IPS DF 6.9 (cell line): ENCODE measurements around the gene DYRK2.

Source experiments
- DNase-seq: peaks from one replicate; pipeline ENCODE4 v3.0.0-alpha.2; 2013; ENCODE audit warnings: low read depth, low spot score
- H3K27ac ChIP-seq: one replicate; pipeline ENCODE4 v1.5.1; 2013; ENCODE audit warnings: low read length, control low read depth
- H3K27me3 ChIP-seq: 2 replicates; pipeline ENCODE4 v1.6.1; 2013; ENCODE audit warnings: mild to moderate bottlenecking, low read length; ENCODE audit not compliant: control insufficient read depth, insufficient read depth
- H3K36me3 ChIP-seq: 2 replicates; pipeline ENCODE4 v1.6.1; 2013; ENCODE audit warnings: low read length; ENCODE audit not compliant: control insufficient read depth, insufficient read depth
- H3K4me1 ChIP-seq: 2 replicates; pipeline ENCODE4 v1.6.1; 2013; ENCODE audit warnings: low read length; ENCODE audit not compliant: control insufficient read depth, insufficient read depth
- H3K4me3 ChIP-seq: 2 replicates; pipeline ENCODE4 v1.5.1; 2013; ENCODE audit warnings: mild to moderate bottlenecking, low read length
- H3K9me3 ChIP-seq: 2 replicates; pipeline ENCODE4 v1.6.1; 2013; ENCODE audit warnings: low read length, inconsistent platforms; ENCODE audit not compliant: control insufficient read depth, insufficient read depth
- WGBS: extraction: QIAGEN DNeasy Blood & Tissue Kit; methylation state at CpG from one replicate; pipeline ENCODE4 v1.1.7; 2013; ENCODE audit warnings: mixed read lengths, missing lambda C conversion rate; ENCODE audit not compliant: insufficient read length, insufficient coverage; 5-methylcytosine and 5-hydroxymethylcytosine counted together

The DYRK2 gene

DNA sequence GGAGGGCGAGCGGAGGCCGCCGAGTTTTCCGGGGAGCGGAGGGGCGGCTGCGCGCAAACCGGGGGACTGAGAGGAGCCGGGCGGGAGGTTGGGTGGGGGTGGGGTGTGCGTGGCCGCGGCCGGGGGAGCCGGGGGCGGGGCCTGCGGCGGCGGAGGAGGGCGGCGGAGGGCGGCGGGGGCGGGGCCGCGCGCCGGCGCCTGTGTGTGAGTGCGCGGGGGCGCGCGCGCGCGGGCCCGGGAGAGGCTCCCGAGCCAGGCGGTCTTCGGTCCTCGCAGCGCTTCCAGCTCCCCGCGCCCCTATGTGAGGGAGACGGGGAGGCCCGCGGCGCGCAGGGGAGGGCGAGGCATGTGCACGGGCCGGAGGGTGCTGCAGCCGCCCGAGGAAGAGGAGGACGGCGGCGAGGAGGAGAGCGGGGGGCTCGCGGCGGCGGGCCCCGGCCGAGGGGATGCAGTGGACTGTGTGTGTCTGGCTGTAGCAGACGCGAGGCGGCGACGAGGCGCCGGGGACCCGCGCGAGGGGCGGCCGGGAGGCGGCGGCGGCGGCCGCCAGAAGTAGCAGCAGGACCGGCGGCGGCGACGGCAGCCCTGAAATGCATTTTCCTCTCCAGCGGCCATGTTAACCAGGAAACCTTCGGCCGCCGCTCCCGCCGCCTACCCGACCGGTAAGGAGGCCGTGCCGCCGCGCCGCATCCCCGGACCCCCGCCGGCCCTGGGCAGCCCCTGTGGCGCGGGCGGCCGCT lies at the start of gene DYRK2:
DYRK2 (plus strand) TSS at position 225 of the 740 bp plus-strand sequence; CDS start at position 614, 389 bp downstream.
- Histone ChIP-seq H3K4me1 (peaks cover 4% of the 10 kb centered on the region; the same call in 1 of the 2 replicates), H3K36me3 (no peaks in the 10 kb centered on the region; the same call in 1 of the 2 replicates), H3K27me3 (no peaks in the 10 kb centered on the region), H3K27ac (no peak within 1 kb of the TSS), H3K4me3 (peak within 1 kb of the TSS; percentile 98), H3K9me3 (no peaks in the 10 kb centered on the region)
- DNase-seq = no peak
- no CpG with 5 or more reads among the region's 109 CpGs for WGBS

DNA sequence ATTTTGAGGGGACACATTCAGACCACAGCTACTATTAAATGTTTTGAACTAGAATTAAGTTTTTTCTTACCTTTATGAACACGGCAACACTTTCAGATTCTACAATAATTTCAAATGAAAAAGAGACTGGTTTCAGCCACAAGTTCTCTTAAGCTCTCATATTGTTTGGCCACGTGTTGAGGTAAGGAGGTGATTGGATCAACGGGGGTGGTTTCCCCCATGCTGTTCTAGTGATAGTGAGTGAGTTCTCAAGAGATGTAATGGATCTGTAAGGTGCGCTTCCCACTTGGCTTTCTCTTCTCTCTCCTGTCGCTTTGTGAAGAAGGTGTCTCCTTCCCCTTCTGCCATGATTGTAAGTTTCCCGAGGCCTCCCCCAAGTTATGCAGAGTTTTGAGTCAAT lies 48.9 kb upstream of the DYRK2 start:
- H3K4me1 ChIP-seq = no peaks in the 10 kb centered on the region
- H3K36me3 ChIP-seq = no peaks in the 10 kb centered on the region
- H3K4me3 ChIP-seq = no peak overlapping the region
- DNase-seq = no peak
- H3K27ac ChIP-seq = no peak overlapping the region
- no CpG with 5 or more reads among the region's 6 CpGs for WGBS
- H3K9me3 ChIP-seq = no peaks in the 10 kb centered on the region
- H3K27me3 ChIP-seq = no peaks in the 10 kb centered on the region

DNA sequence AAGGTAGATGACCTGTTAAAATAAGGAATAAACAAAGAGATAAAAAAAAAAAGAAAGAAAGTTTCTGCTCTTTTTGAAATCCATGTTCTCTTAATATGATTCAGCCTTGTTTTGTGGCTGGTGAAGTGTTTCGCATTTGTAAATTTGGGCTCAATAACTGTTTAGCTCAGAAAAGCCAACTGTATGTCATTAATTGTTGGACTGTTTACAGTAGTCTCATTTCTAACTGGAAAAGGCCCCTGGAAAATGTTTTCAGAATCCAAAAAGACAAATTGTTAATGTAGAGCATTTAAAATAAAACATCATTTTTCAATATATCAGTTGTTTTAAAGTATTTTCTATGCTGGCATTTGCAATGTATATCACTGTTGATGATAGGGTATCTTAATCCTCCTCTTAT lies 47.4 kb upstream of the DYRK2 start:
- no peak overlapping the region for H3K27ac ChIP-seq
- H3K9me3 ChIP-seq = no peaks in the 10 kb centered on the region
- no peaks in the 10 kb centered on the region for H3K36me3 ChIP-seq
- DNase-seq = no peak
- WGBS = no CpG with 5 or more reads among the region's 1 CpG
- H3K4me3 ChIP-seq = no peak overlapping the region
- no peaks in the 10 kb centered on the region for H3K4me1 ChIP-seq
- no peaks in the 10 kb centered on the region for H3K27me3 ChIP-seq

DNA sequence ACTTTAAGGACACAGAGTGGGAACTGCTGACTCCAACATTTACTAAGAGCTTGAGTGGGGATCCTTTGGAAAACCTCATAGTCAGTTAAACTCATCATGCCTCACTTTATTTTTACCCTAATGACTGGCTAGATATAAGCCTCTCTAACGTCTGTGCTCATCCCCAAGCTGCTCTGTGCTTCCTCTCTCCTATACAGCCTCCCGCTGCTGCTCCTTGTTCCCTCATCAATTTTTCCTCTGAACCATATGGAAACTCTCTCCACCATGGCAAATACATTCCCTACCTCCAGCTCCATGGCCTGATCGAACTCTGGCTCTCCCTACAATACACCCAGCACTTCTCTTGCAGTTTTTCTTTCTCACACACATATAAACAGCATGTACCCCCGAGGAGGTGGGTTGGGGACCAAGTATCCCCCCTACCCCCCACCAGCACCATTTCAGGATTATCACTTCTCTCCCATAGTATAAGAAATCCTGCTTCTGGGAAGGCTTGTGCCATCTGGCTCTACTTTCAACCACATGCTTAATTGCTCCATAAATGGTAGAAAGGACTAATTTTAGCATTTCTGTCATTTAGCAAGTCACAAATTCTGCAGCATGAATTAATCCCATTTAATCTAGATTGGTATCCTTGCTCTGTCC lies 39.2 kb upstream of the DYRK2 start:
- no peak for DNase-seq

DNA sequence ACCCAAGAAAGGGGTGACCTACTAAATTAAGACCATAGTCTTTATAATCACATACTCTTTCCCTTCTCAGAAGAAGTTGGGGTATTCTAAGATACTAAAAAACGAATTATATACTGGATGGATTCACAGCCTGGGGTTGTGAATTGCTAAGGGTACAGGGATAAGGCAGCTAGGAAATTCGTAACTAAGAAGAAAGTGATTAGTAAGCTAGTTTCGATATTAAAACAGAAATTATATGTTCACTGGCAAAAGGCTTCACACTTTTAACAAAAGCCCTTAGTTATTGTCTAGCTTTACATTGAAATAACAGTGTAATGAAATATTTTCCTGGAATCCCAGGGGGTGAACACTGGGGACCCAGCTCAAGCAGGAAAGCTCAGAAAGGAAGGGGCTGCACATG lies 35.5 kb upstream of the DYRK2 start:
- no peak for DNase-seq
- H3K27ac ChIP-seq = no peak overlapping the region
- no peaks in the 10 kb centered on the region for H3K9me3 ChIP-seq
- H3K4me3 ChIP-seq = no peak overlapping the region
- WGBS = no CpG with 5 or more reads among the region's 3 CpGs
- no peaks in the 10 kb centered on the region for H3K36me3 ChIP-seq
- H3K27me3 ChIP-seq = no peaks in the 10 kb centered on the region
- no peaks in the 10 kb centered on the region for H3K4me1 ChIP-seq

More for the DNA sequence above, 39.2 kb upstream of the DYRK2 start:
- Histone ChIP-seq H3K9me3 (no peaks in the 10 kb centered on the region), H3K4me3 (no peak overlapping the region), H3K36me3 (no peaks in the 10 kb centered on the region), H3K4me1 (no peaks in the 10 kb centered on the region), H3K27me3 (no peaks in the 10 kb centered on the region), H3K27ac (no peak overlapping the region)
- no CpG with 5 or more reads among the region's 4 CpGs for WGBS

DNA sequence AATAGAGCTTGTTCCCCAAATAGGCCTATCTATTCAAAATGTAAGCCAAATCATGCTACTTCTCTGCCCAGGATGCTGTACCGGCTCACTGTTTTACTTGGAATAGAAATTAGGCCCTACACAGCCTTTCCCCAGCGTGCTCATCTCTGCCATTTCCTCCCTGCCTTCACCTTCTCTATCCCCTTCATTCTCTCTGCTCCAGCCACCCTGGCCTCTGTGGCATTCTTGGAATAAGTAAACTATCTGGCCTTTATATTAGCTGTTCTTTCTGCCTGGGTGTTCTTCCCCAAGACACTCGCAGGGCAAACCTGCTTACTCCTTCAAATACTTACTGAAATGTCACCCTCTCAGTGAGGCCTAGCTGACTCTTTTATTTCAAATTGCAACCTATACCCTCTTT lies 30.9 kb upstream of the DYRK2 start:
- DNase-seq = no peak
- H3K4me1 ChIP-seq = no peaks in the 10 kb centered on the region
- H3K27me3 ChIP-seq = no peaks in the 10 kb centered on the region
- no peaks in the 10 kb centered on the region for H3K9me3 ChIP-seq
- H3K27ac ChIP-seq = no peak overlapping the region
- WGBS = no CpG with 5 or more reads among the region's 3 CpGs
- H3K4me3 ChIP-seq = no peak overlapping the region
- H3K36me3 ChIP-seq = no peaks in the 10 kb centered on the region

DNA sequence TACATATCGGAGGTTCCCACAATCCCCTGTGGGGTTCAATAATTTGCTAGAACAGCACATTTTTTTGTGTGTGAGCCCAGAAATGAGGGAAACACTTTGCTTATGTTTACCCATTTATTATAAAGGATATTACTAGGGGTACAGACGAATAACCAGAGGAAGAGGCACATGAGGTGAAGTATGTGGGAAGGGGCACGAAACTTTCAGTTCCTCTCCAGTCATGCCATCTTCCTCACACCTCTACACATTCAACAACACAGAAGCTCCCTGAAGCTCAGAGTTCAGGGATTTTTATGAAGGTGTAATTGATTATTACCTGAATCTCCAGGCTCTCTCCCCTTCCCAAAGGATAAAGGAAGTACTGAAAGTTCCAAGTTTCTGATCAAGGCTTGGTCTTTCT lies 30.2 kb upstream of the DYRK2 start:
- no peak overlapping the region for H3K27ac ChIP-seq
- DNase-seq = no peak
- no peaks in the 10 kb centered on the region for H3K36me3 ChIP-seq
- H3K9me3 ChIP-seq = no peaks in the 10 kb centered on the region
- no peaks in the 10 kb centered on the region for H3K4me1 ChIP-seq
- H3K27me3 ChIP-seq = no peaks in the 10 kb centered on the region
- no CpG with 5 or more reads among the region's 3 CpGs for WGBS
- no peak overlapping the region for H3K4me3 ChIP-seq

DNA sequence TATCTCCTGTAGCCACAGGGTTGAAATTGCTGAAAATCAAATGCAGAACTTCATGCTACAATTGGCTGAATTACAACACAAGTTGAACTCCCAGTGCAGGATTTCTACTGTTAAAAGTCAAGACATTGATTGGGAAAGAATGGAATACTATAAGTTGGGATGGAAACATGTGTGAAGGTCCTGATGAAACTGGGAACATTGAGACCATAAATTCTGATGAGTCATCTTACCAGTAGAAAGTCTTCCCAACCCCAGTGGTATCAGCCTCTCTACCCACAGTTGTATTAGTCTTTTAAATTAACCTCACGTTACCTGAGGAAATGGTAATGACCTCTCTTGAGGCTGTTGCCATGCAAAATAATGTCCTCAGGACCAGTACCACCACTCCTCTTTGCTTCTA lies 27.4 kb upstream of the DYRK2 start:
- Histone ChIP-seq H3K27me3 (no peaks in the 10 kb centered on the region), H3K4me3 (no peak overlapping the region), H3K36me3 (no peaks in the 10 kb centered on the region), H3K27ac (no peak overlapping the region), H3K4me1 (no peaks in the 10 kb centered on the region), H3K9me3 (no peaks in the 10 kb centered on the region)
- no peak for DNase-seq
- no CpG with 5 or more reads among the region's 1 CpG for WGBS

DNA sequence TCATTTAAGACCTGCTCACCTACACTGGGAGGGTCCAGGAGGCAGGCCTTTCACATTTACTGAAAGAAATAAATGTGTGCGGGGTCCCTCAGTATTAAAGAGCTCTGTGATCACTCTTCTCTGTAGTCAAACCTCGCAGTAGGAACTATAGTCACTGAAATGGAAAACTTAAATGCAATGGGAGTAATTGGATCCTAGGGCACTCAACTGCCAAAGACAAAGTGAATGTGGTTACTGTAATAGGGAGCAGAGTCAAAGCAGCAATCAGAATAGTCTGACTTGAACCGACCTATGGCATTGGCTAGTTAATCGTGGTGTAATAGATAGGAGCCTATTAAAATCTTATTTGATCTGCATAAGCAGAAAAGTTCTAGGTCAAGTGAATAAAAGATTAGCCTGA lies 26.6 kb upstream of the DYRK2 start:
- Histone ChIP-seq H3K27ac (no peak overlapping the region), H3K27me3 (no peaks in the 10 kb centered on the region), H3K4me1 (no peaks in the 10 kb centered on the region), H3K36me3 (no peaks in the 10 kb centered on the region), H3K9me3 (no peaks in the 10 kb centered on the region), H3K4me3 (no peak overlapping the region)
- DNase-seq = no peak
- WGBS = no CpG with 5 or more reads among the region's 4 CpGs

DNA sequence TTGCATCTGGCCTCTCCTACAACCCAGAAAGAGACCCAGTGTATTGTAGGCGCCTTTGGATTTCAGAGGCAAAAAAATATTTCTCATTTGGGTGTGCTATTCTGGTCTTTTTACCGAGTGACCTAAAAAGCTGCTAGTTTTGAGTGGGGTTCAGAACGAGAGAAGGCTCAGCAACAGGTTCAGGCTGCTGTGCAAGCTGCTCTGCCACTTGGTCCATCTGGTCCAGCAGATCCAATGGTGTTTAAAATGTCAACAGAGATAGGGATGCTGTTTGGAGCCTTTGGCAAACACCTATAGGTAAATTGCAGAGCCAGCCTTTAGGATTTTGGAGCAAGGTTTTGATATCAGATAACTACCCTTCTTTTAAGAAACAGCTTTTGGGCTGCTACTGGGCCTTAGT lies 25.3 kb upstream of the DYRK2 start:
- Histone ChIP-seq H3K9me3 (no peaks in the 10 kb centered on the region), H3K4me3 (no peak overlapping the region), H3K4me1 (no peaks in the 10 kb centered on the region), H3K27ac (no peak overlapping the region), H3K36me3 (no peaks in the 10 kb centered on the region), H3K27me3 (no peaks in the 10 kb centered on the region)
- WGBS = no CpG with 5 or more reads among the region's 3 CpGs
- DNase-seq = no peak

DNA sequence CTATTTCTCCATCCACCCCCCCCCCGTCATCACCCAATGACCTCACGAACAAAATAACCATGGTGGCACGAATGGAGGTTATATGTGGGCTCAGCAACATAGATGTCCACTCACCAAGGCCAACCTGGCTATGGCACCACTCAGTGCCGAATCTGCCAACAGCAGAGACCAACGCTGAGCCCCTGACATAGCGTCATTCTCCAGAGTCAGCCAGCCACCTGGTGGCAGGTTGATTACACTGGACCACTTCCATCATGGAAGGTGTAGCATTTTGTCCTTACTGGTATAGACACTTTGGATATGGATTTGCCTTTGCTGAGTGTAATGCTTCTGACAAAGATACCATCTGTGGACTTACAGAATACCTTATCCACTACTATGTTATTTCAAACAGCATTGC lies 24.2 kb upstream of the DYRK2 start:
- H3K4me1 ChIP-seq = no peaks in the 10 kb centered on the region
- WGBS = no CpG with 5 or more reads among the region's 6 CpGs
- no peaks in the 10 kb centered on the region for H3K36me3 ChIP-seq
- no peak overlapping the region for H3K4me3 ChIP-seq
- DNase-seq = no peak
- H3K27ac ChIP-seq = no peak overlapping the region
- no peaks in the 10 kb centered on the region for H3K9me3 ChIP-seq
- no peaks in the 10 kb centered on the region for H3K27me3 ChIP-seq
